Panc1 (cell line): ENCODE data around the gene ZNF664. TPM values are rescaled to one million over a fixed set of nuclear protein-coding genes. Genes with fewer than 3 reads are reported as not detected.

Experiments used
- ATAC-seq: fragments of 200-7000 bp; cut with Tn5 transposase; 2 replicates; pipeline ENCODE4 v1.9.1; 2020; ENCODE audit warnings: mild to moderate bottlenecking, moderate library complexity
- BruUV-seq: library from RNA; stranded (reverse); fragments of 400-500 nt; replicated peaks from 2 replicates; lab custom pipeline; 2021; lab: Mats Ljungman, UMichigan
- CTCF ChIA-PET: fragments of 300-600 bp; sonication (Branson Sonifier 250); formaldehyde crosslinking; loops from one replicate; lab custom pipeline; 2022; ENCODE audit warnings: antibody characterized with exemption; lab: Charles Lee
- POLR2A ChIA-PET: fragments of 300-600 bp; sonication (Branson Sonifier 250); formaldehyde crosslinking; loops from one replicate; lab custom pipeline; 2022; ENCODE audit warnings: antibody characterized with exemption; lab: Charles Lee
- DNase-seq: peaks from one replicate; pipeline ENCODE4 v3.0.0-alpha.2; 2010; ENCODE audit warnings: low read depth, low spot score
- H3K27ac ChIP-seq: 2 replicates; pipeline ENCODE4 v1.5.1; 2011; ENCODE audit warnings: mild to moderate bottlenecking, low read length, inconsistent platforms
- H3K27me3 ChIP-seq: fragments of 200-500 bp; sonication (Bioruptor generic); 2 replicates; pipeline ENCODE4 v1.6.0; 2014; ENCODE audit warnings: low read length, inconsistent platforms; ENCODE audit not compliant: control insufficient read depth, insufficient read depth
- H3K36me3 ChIP-seq: fragments of 200-500 bp; sonication (Bioruptor generic); 2 replicates; pipeline ENCODE4 v1.5.1; 2014; ENCODE audit warnings: inconsistent platforms, mild to moderate bottlenecking, low read length, moderate library complexity; ENCODE audit not compliant: control insufficient read depth, insufficient read depth
- H3K4me1 ChIP-seq: 2 replicates; pipeline ENCODE4 v1.5.1; 2011; ENCODE audit warnings: inconsistent platforms, mild to moderate bottlenecking, low read length, moderate library complexity; ENCODE audit not compliant: control insufficient read depth, insufficient read depth
- H3K4me3 ChIP-seq, 2 experiments: 2 replicates each; pipeline ENCODE4 v1.5.1; 2011 to 2012; ENCODE audit warnings: low read depth in 2 of 2, low read length in 2 of 2, mild to moderate bottlenecking in 2 of 2, inconsistent platforms in 1 of 2, moderate library complexity in 1 of 2
- H3K9me3 ChIP-seq: fragments of 200-500 bp; sonication (Bioruptor generic); 2 replicates; pipeline ENCODE4 v1.5.1; 2014; ENCODE audit warnings: low read depth, mild to moderate bottlenecking, inconsistent platforms, low read length, moderate library complexity; ENCODE audit not compliant: control insufficient read depth, insufficient read depth
- POLR2AphosphoS5 ChIP-seq: IDR thresholded peaks from 2 replicates; pipeline ENCODE4 v1.6.1; 2012; ENCODE audit warnings: mild to moderate bottlenecking, low read depth, low read length, moderate library complexity
- SIN3A ChIP-seq: IDR thresholded peaks from 2 replicates; pipeline ENCODE4 v1.6.1; 2012; ENCODE audit warnings: low read depth, mild to moderate bottlenecking, low read length, moderate library complexity, borderline replicate concordance; ENCODE audit not compliant: insufficient read depth
- TCF7L2 ChIP-seq: IDR thresholded peaks from 2 replicates; pipeline ENCODE4 v1.6.1; 2011; ENCODE audit warnings: mild to moderate bottlenecking, low read depth, low read length, inconsistent platforms
- in situ Hi-C: cut with HindIII; loops from 2 replicates; pipeline ENCODE4 v1.10.0; 2016; ENCODE audit warnings: low sequenced_read_pairs, low pct_unique_long_range_greater_than_20kb
- intact Hi-C: fragments of 100-400 bp; cut with micrococcal nuclease; formaldehyde crosslinking; loops from one replicate; pipeline ENCODE4 v1.10.0; 2022; ENCODE audit not compliant: unreplicated experiment
- total RNA-seq: library from RNA; stranded (reverse); gene quantifications from one replicate; pipeline ENCODE4 v1.2.1, GENCODE V29; 2021; ENCODE audit not compliant: unreplicated experiment
- TF ChIP-seq, protein P1 (sequence below), 2 experiments: IDR thresholded peaks; 2 replicates each; pipeline ENCODE4 v1.6.1; 2011 to 2012; ENCODE audit warnings: low read depth in 2 of 2, control low read depth in 1 of 2, low read length in 1 of 2, mild to moderate bottlenecking in 1 of 2, moderate library complexity in 1 of 2; ENCODE audit not compliant: insufficient read depth in 1 of 2
- TF ChIP-seq, protein P2 (sequence below): fragments of 450-650 bp; IDR thresholded peaks from 2 replicates; pipeline ENCODE4 v1.5.1; 2017; ENCODE audit warnings: mild to moderate bottlenecking

Gene ZNF664
- total RNA-seq, 1 experiment from 2014 or later = 115 TPM

DNA sequence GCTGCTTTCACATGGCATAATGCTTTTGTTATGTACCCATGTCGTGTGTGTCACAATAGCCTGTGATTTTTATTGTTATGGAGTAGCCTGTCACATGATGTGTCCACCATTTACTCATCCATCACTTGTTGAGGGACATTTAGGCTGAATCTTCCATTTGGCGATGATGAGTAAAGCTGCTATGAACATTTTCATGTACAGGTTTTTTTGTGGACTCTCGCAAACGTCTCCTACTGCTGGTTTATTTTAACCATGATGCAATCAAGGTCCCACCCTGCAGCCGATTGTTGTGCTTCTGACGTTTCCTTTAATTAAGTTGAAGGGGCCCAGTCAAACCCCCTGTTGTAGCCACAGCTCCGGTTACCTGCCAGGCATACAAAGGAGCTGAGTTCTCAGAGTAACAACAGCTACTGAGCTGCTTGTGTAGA is 63.2 kb downstream of the ZNF664 start:
- Histone ChIP-seq H3K4me3 (no peak overlapping the region), H3K36me3 (no peaks in the 10 kb centered on the region), H3K9me3 (no peaks in the 10 kb centered on the region), H3K27ac (peak overlapping the region; percentile 60; the same call in 1 of the 2 replicates), H3K4me1 (peaks cover 4% of the 10 kb centered on the region), H3K27me3 (no peaks in the 10 kb centered on the region)
- intact Hi-C loops = loop anchor here (2.0 to 5.0 kb wide), 2 partner anchors 285 to 736 kb away; no protein-coding TSS in a partner anchor
- ATAC-seq = peak; percentile 44
- ChIA-PET POLR2A (no interaction called here), CTCF (no interaction called here)
- TF ChIP-seq, protein P1, sequence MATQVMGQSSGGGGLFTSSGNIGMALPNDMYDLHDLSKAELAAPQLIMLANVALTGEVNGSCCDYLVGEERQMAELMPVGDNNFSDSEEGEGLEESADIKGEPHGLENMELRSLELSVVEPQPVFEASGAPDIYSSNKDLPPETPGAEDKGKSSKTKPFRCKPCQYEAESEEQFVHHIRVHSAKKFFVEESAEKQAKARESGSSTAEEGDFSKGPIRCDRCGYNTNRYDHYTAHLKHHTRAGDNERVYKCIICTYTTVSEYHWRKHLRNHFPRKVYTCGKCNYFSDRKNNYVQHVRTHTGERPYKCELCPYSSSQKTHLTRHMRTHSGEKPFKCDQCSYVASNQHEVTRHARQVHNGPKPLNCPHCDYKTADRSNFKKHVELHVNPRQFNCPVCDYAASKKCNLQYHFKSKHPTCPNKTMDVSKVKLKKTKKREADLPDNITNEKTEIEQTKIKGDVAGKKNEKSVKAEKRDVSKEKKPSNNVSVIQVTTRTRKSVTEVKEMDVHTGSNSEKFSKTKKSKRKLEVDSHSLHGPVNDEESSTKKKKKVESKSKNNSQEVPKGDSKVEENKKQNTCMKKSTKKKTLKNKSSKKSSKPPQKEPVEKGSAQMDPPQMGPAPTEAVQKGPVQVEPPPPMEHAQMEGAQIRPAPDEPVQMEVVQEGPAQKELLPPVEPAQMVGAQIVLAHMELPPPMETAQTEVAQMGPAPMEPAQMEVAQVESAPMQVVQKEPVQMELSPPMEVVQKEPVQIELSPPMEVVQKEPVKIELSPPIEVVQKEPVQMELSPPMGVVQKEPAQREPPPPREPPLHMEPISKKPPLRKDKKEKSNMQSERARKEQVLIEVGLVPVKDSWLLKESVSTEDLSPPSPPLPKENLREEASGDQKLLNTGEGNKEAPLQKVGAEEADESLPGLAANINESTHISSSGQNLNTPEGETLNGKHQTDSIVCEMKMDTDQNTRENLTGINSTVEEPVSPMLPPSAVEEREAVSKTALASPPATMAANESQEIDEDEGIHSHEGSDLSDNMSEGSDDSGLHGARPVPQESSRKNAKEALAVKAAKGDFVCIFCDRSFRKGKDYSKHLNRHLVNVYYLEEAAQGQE (IDR thresholded peaks at IDR 0.05; ENCODE audit: insufficient read depth in 1 of 2, low read depth in 2 of 2, low read length in 1 of 2) = no peak
- TF ChIP-seq POLR2AphosphoS5 (no peak), TCF7L2 (no peak), SIN3A (no peak)
- TF ChIP-seq, protein P2, sequence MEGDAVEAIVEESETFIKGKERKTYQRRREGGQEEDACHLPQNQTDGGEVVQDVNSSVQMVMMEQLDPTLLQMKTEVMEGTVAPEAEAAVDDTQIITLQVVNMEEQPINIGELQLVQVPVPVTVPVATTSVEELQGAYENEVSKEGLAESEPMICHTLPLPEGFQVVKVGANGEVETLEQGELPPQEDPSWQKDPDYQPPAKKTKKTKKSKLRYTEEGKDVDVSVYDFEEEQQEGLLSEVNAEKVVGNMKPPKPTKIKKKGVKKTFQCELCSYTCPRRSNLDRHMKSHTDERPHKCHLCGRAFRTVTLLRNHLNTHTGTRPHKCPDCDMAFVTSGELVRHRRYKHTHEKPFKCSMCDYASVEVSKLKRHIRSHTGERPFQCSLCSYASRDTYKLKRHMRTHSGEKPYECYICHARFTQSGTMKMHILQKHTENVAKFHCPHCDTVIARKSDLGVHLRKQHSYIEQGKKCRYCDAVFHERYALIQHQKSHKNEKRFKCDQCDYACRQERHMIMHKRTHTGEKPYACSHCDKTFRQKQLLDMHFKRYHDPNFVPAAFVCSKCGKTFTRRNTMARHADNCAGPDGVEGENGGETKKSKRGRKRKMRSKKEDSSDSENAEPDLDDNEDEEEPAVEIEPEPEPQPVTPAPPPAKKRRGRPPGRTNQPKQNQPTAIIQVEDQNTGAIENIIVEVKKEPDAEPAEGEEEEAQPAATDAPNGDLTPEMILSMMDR = no peak
- in situ Hi-C loops = no loop called here
- DNase-seq = no peak
- no TSS peak for BruUV-seq

DNA sequence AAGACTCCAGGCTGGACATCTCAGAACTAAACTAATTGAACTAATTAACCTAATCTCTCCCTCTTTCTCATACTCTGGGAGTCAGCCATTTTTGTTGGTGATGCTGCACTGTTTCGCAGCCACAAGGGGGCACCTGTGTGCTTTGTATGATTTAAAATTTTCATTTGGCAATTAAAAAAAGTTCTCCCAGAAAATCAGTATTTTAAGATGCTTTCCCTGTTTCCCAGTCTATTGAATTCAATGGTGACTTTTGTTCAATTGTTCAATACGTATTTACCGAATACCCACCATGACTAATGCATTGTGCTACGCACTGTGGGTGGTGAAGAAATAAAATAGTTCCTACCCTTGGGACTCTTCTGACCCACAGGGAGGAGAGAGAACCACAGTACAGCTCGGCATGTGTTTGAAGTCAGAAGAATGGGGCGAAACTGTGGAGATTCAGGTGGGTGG is 63.7 kb downstream of the ZNF664 start:
- H3K27me3 ChIP-seq = no peaks in the 10 kb centered on the region
- BruUV-seq = no TSS peak
- H3K4me1 ChIP-seq = peaks cover 4% of the 10 kb centered on the region
- no peaks in the 10 kb centered on the region for H3K9me3 ChIP-seq
- DNase-seq = peak; percentile 24
- in situ Hi-C loops = no loop called here
- no peak overlapping the region for H3K4me3 ChIP-seq
- peak overlapping the region; percentile 60 for H3K27ac ChIP-seq
- peak; percentile 79 for ATAC-seq
- TF ChIP-seq, protein P2 = peak; percentile 90
- TF ChIP-seq, protein P1 (IDR thresholded peaks at IDR 0.05; ENCODE audit: insufficient read depth in 1 of 2, low read depth in 2 of 2, low read length in 1 of 2) = no peak
- H3K36me3 ChIP-seq = no peaks in the 10 kb centered on the region
- POLR2A ChIA-PET = no interaction called here
- intact Hi-C loops = loop anchor here (2.0 to 5.0 kb wide), 2 partner anchors 284 to 736 kb away; no protein-coding TSS in a partner anchor
- CTCF ChIA-PET = interaction anchor here (0.7 kb wide), 2 partner anchors 20 to 323 kb away, joined by 5 read pairs; no protein-coding TSS in a partner anchor
